ENCODE data around the gene PEX5L. TPM values are rescaled to one million over a fixed set of nuclear protein-coding genes. Genes with fewer than 3 reads are reported as not detected.

Gene PEX5L
- total RNA-seq, 4 donors from 2014 or later, result not detected

- Histone ChIP-seq H3K27ac (no peak overlapping the region), H3K4me3 (no peak overlapping the region), H3K36me3 (no peaks in the 10 kb centered on the region), H3K4me1 (no peaks in the 10 kb centered on the region), H3K9me3 (no peaks in the 10 kb centered on the region), H3K27me3 (no peaks in the 10 kb centered on the region)
- TF ChIP-seq POLR2A (IDR thresholded peaks at IDR 0.05), result no peak
- TF ChIP-seq, protein P1, sequence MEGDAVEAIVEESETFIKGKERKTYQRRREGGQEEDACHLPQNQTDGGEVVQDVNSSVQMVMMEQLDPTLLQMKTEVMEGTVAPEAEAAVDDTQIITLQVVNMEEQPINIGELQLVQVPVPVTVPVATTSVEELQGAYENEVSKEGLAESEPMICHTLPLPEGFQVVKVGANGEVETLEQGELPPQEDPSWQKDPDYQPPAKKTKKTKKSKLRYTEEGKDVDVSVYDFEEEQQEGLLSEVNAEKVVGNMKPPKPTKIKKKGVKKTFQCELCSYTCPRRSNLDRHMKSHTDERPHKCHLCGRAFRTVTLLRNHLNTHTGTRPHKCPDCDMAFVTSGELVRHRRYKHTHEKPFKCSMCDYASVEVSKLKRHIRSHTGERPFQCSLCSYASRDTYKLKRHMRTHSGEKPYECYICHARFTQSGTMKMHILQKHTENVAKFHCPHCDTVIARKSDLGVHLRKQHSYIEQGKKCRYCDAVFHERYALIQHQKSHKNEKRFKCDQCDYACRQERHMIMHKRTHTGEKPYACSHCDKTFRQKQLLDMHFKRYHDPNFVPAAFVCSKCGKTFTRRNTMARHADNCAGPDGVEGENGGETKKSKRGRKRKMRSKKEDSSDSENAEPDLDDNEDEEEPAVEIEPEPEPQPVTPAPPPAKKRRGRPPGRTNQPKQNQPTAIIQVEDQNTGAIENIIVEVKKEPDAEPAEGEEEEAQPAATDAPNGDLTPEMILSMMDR (IDR thresholded peaks at IDR 0.05), result no peak
- intact Hi-C loops (cut with DNase I), result no loop called here
- 4 to 6% methylated on average over 2 of the region's 2 CpGs for WGBS, 2 donors
- no peak for DNase-seq
These were observed 138.7 kb downstream of the PEX5L start for GRCh38 chr3:179898024-179898423.

- Histone ChIP-seq H3K27me3 (no peaks in the 10 kb centered on the region), H3K9me3 (no peaks in the 10 kb centered on the region), H3K36me3 (no peaks in the 10 kb centered on the region), H3K27ac (no peak overlapping the region), H3K4me3 (no peak overlapping the region), H3K4me1 (no peaks in the 10 kb centered on the region)
- WGBS, 2 donors, result 75 to 81% methylated on average over 4 of the region's 4 CpGs
- DNase-seq, result no peak
- no peak for TF ChIP-seq POLR2A (IDR thresholded peaks at IDR 0.05)
- TF ChIP-seq, protein P1 (IDR thresholded peaks at IDR 0.05), result no peak
- intact Hi-C loops (cut with DNase I), result no loop called here
These were observed 139.5 kb downstream of the PEX5L start for GRCh38 chr3:179897231-179897630.

- 63 to 70% methylated on average over 2 of the region's 2 CpGs for WGBS, 2 donors
- DNase-seq, result no peak
- no peak for TF ChIP-seq POLR2A (IDR thresholded peaks at IDR 0.05)
- TF ChIP-seq, protein P1 (IDR thresholded peaks at IDR 0.05), result no peak
- no peaks in the 10 kb centered on the region for H3K27me3 ChIP-seq
- no peaks in the 10 kb centered on the region for H3K36me3 ChIP-seq
- no peak overlapping the region for H3K27ac ChIP-seq
- H3K4me3 ChIP-seq, result no peak overlapping the region
- H3K9me3 ChIP-seq, result no peaks in the 10 kb centered on the region
- intact Hi-C loops (cut with DNase I), result no loop called here
- H3K4me1 ChIP-seq, result no peaks in the 10 kb centered on the region
These were observed 140.2 kb downstream of the PEX5L start for GRCh38 chr3:179896507-179896906.

DNA sequence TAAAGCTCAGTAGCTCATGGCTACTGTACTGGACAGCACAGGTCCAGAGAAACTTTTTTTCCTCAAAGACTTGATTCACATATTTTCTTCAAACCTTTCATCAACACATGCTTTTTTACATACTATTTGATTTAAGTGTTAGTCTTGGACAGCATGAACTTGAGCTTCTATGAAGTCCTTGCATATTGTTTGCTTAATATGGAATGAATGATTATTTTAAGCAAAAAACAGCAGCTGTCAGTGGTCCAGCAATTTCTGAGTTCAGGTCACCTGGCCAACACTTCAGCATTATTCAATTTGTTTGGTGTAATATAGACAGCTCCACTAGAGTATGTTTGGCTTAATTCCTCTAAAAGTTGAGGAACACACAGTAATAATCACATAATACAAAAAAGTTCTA, 141.4 kb downstream of the PEX5L start:
- intact Hi-C loops (cut with DNase I), result no loop called here
- Histone ChIP-seq H3K27ac (no peak overlapping the region), H3K36me3 (no peaks in the 10 kb centered on the region), H3K27me3 (no peaks in the 10 kb centered on the region), H3K9me3 (no peaks in the 10 kb centered on the region), H3K4me1 (no peaks in the 10 kb centered on the region), H3K4me3 (no peak overlapping the region)
- DNase-seq, result no peak
- TF ChIP-seq, protein P1 (IDR thresholded peaks at IDR 0.05), result no peak
- TF ChIP-seq POLR2A (IDR thresholded peaks at IDR 0.05), result no peak

DNA sequence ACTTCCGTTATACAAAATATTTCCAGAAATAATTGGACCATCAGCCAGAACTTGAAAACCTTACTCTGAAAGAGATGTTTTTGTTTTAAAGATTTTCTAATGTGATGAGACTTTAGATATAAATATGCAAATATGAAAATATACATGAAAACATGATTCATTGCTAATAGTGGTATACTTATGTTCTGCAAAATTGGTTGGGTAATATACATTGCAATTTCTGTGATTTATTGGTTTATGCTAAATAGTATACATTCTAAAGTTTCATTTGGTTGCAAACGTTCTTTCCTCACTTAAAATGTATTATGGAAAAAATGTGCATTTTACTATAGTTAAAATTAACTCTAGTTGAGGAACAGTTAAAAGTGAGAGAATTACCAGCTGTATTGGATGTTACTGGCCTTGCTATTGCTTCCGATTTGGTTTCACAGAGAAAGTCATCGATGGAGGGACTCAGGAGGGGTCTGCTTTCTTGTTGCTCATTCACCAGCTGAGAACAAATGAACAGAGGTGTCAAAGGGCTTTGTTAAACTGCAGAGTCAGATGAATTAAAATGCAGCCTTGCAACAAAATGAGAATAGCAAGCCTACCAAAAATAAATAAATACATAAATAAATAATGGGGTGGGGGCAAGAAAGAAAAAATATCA, 149.3 kb downstream of the PEX5L start:
- WGBS, 2 donors, result 49 to 52% methylated on average over 4 of the region's 4 CpGs
- no peak for TF ChIP-seq POLR2A (IDR thresholded peaks at IDR 0.05)
- TF ChIP-seq, protein P1 (IDR thresholded peaks at IDR 0.05), result no peak
- no peaks in the 10 kb centered on the region for H3K4me1 ChIP-seq
- H3K9me3 ChIP-seq, result no peaks in the 10 kb centered on the region
- H3K27ac ChIP-seq, result no peak overlapping the region
- DNase-seq, result no peak
- H3K4me3 ChIP-seq, result no peak overlapping the region
- H3K27me3 ChIP-seq, result no peaks in the 10 kb centered on the region
- no peaks in the 10 kb centered on the region for H3K36me3 ChIP-seq
- intact Hi-C loops (cut with DNase I), result no loop called here

Data from esophagus squamous epithelium (tissue), 5 donors.